ENCODE measurements around the gene MAP2K5. TPM values are rescaled to one million over a fixed set of nuclear protein-coding genes. Genes with fewer than 3 reads are reported as not detected.

Gene MAP2K5
- total and polyA plus RNA-seq, 9 of the 15 experiments (the other 6 are each of a cell fraction or from before 2014, with no cell fraction given) = 0.41 to 16.5 (median 7.5) TPM

- H3K27me3 ChIP-seq (ENCODE audit: control insufficient read depth in 2 of 2, insufficient read depth in 2 of 2, low read length in 2 of 2) = no peaks in the 10 kb centered on the region
- BruUV-seq (replicated peaks) = no TSS peak
- no peak overlapping the region for H2AFZ ChIP-seq (ENCODE audit: low read depth, low read length)
- TF ChIP-seq PBX2 (CRISPR knock-in tag; IDR thresholded peaks at IDR 0.05; ENCODE audit: low read depth) (no peak), PBX2 (tag; conservative IDR thresholded peaks at IDR 0.05; ENCODE audit: low read depth) (0 out of 2 replicates have a peak, but pooled peaks have one; percentile 31), HDGF (IDR thresholded peaks at IDR 0.05) (no peak), MEIS2 (IDR thresholded peaks at IDR 0.05; ENCODE audit: partially characterized antibody) (peak; percentile 25), CEBPB (tag; IDR thresholded peaks at IDR 0.05) (no peak)
- no peak overlapping the region for H3K4me2 ChIP-seq (ENCODE audit: insufficient read depth, low read length)
- CTCF ChIA-PET (ENCODE audit: low intra/inter-chr PET ratio) = no interaction called here
- WGBS (ENCODE audit: insufficient coverage, low coverage, missing lambda C conversion rate) = 71% methylated on average over 2 of the region's 2 CpGs
- POLR2A ChIA-PET = no interaction called here
- intact Hi-C loops (cut with micrococcal nuclease) = no loop called here
- no peaks in the 10 kb centered on the region for H3K79me2 ChIP-seq (ENCODE audit: control insufficient read depth, insufficient read depth, low read length)
- no peaks in the 10 kb centered on the region for H4K20me1 ChIP-seq (replicated peaks; ENCODE audit: control insufficient read depth, insufficient read depth, low read length)
- FAIRE-seq (no peak), ATAC-seq (no peak), DNase-seq (ENCODE audit: extremely low read depth in 1 of 4, low spot score in 3 of 4) (no peak)
- no peaks in the 10 kb centered on the region for H3K36me3 ChIP-seq (ENCODE audit: control insufficient read depth, insufficient read depth, low read length)
- H3K4me1 ChIP-seq (replicated peaks in 1 of 2; ENCODE audit: control insufficient read depth in 2 of 2, insufficient read depth in 2 of 2, low read length in 2 of 2) = peaks cover 0 to 2% of the 10 kb centered on the region in 2 experiments; a peak in 2 of 5 replicates
- in situ Hi-C loops (cut with MboI) = no loop called here
- no peaks in the 10 kb centered on the region for H3K9me3 ChIP-seq (replicated peaks; ENCODE audit: control insufficient read depth, insufficient read depth, low read depth, low read length)
- no peak overlapping the region for H3K9ac ChIP-seq (ENCODE audit: insufficient read depth in 1 of 2, low read depth in 2 of 2, low read length in 2 of 2)
- H3K9me1 ChIP-seq (ENCODE audit: control insufficient read depth, insufficient read depth, low read length) = no peaks in the 10 kb centered on the region
- H3K4me3 ChIP-seq = no peak overlapping the region
- H3K27ac ChIP-seq (ENCODE audit: extremely low read depth, low read depth, low read length) = no peak overlapping the region
Observed at GRCh38 chr15:67715170-67715569, 172.7 kb downstream of the MAP2K5 start.
